Measurements from ENCODE around the gene GDI2.

DNA sequence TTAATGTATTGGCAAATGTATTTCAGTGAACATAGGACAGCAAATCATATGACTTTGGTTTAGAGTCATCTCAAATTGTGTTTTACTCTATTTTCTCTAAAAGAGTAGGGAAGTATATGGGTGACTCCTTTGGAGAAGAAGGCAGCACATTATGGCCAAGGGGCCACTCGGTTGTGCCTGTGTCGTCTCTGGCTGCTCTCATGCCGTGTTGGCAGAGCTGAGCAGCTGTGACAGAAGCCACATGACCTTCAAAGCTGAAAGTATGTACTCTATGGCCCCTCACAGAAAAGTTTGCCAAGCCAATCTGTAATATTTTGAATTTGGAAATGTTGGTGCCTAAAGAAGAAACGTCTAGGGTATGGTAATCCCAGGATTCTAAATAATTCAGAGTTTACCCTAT, 81.1 kb downstream of the GDI2 start:
- TF ChIP-seq POLR2A (IDR thresholded peaks at IDR 0.05), result no peak
- TF ChIP-seq, protein P1, sequence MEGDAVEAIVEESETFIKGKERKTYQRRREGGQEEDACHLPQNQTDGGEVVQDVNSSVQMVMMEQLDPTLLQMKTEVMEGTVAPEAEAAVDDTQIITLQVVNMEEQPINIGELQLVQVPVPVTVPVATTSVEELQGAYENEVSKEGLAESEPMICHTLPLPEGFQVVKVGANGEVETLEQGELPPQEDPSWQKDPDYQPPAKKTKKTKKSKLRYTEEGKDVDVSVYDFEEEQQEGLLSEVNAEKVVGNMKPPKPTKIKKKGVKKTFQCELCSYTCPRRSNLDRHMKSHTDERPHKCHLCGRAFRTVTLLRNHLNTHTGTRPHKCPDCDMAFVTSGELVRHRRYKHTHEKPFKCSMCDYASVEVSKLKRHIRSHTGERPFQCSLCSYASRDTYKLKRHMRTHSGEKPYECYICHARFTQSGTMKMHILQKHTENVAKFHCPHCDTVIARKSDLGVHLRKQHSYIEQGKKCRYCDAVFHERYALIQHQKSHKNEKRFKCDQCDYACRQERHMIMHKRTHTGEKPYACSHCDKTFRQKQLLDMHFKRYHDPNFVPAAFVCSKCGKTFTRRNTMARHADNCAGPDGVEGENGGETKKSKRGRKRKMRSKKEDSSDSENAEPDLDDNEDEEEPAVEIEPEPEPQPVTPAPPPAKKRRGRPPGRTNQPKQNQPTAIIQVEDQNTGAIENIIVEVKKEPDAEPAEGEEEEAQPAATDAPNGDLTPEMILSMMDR (IDR thresholded peaks at IDR 0.05), result no peak

Data from upper lobe of left lung (tissue), 4 donors.